A673 (cell line): ENCODE measurements around the gene RABGAP1L.

ENCODE experiments used
- EZH2 ChIP-seq: fragments of 200-600 bp; sonication (generic); IDR thresholded peaks from 2 replicates; pipeline ENCODE4 v1.6.1; 2017; ENCODE audit warnings: borderline replicate concordance, low read depth, mild to moderate bottlenecking, mixed read lengths, antibody characterized with exemption, low read length; ENCODE audit not compliant: poor library complexity, severe bottlenecking
- TF ChIP-seq, protein P1 (sequence below): fragments of 300-800, 200-600 bp; sonication (generic); conservative IDR thresholded peaks from 2 replicates; pipeline ENCODE4 v1.5.1; 2017; ENCODE audit warnings: low read depth, mild to moderate bottlenecking, antibody characterized with exemption, low read length, moderate library complexity, mixed read lengths

- TF ChIP-seq, protein P1, sequence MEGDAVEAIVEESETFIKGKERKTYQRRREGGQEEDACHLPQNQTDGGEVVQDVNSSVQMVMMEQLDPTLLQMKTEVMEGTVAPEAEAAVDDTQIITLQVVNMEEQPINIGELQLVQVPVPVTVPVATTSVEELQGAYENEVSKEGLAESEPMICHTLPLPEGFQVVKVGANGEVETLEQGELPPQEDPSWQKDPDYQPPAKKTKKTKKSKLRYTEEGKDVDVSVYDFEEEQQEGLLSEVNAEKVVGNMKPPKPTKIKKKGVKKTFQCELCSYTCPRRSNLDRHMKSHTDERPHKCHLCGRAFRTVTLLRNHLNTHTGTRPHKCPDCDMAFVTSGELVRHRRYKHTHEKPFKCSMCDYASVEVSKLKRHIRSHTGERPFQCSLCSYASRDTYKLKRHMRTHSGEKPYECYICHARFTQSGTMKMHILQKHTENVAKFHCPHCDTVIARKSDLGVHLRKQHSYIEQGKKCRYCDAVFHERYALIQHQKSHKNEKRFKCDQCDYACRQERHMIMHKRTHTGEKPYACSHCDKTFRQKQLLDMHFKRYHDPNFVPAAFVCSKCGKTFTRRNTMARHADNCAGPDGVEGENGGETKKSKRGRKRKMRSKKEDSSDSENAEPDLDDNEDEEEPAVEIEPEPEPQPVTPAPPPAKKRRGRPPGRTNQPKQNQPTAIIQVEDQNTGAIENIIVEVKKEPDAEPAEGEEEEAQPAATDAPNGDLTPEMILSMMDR = no peak
- TF ChIP-seq EZH2 = no peak
These were observed 638.1 kb downstream of the RABGAP1L start for GRCh38 chr1:174797398-174797797.
